Spinal cord (tissue), 10 donors: Measurements from ENCODE around the gene AUTS2. TPM values are rescaled to one million over a fixed set of nuclear protein-coding genes. Genes with fewer than 3 reads are reported as not detected.

Source experiments
- DNase-seq, 6 donors: peaks; one replicate each; pipeline versions ENCODE4 v3.0.0 to v3.0.0-alpha.2; 2013 to 2015; ENCODE audit warnings: low spot score in 6 of 6, low read depth in 4 of 6
- H3K27ac ChIP-seq: one replicate; pipeline ENCODE4 v1.5.1; 2013; ENCODE audit warnings: low read depth, low read length, control low read depth
- H3K27me3 ChIP-seq: one replicate; pipeline ENCODE4 v1.6.1; 2013; ENCODE audit warnings: low read length; ENCODE audit not compliant: control insufficient read depth, insufficient read depth
- H3K36me3 ChIP-seq: one replicate; pipeline ENCODE4 v1.6.1; 2013; ENCODE audit warnings: low read length; ENCODE audit not compliant: control insufficient read depth, insufficient read depth
- H3K4me1 ChIP-seq: one replicate; pipeline ENCODE4 v1.6.1; 2013; ENCODE audit warnings: low read length; ENCODE audit not compliant: control insufficient read depth, insufficient read depth
- H3K4me3 ChIP-seq: one replicate; pipeline ENCODE4 v1.5.1; 2013; ENCODE audit warnings: low read depth, low read length, control low read depth
- H3K9me3 ChIP-seq: one replicate; pipeline ENCODE4 v1.6.1; 2013; ENCODE audit warnings: low read length; ENCODE audit not compliant: control insufficient read depth, insufficient read depth
- WGBS: methylation state at CpG from one replicate; pipeline ENCODE4 v1.1.5; 2013; ENCODE audit warnings: missing lambda C conversion rate; ENCODE audit not compliant: insufficient coverage; 5-methylcytosine and 5-hydroxymethylcytosine counted together
- polyA plus RNA-seq, 2 donors: library from polyadenylated mRNA; unstranded; fragments of 120-200 nt; gene quantifications; one replicate each; pipeline ENCODE4 v1.2.1, GENCODE V29; 2013; ENCODE audit not compliant: insufficient read length in 2 of 2
- total RNA-seq, 2 donors: library from RNA; depleted of rRNA in 1 of 2; stranded (reverse); fragments of 120-200 nt in 1 of 2; fragments of >200 nt in 1 of 2; gene quantifications; one replicate each; pipeline versions ENCODE4 v1.2.3 to v1.2.4, GENCODE V29; 2013 to 2014
- donor health status: healthy.

Gene AUTS2
- total and polyA plus RNA-seq, 4 donors: 56.2 to 214 (median 135) TPM

GRCh38 chr7:70017357-70017756 lies 419.1 kb downstream of the AUTS2 start:
- Histone ChIP-seq H3K36me3 (no peaks in the 10 kb centered on the region), H3K4me3 (no peak overlapping the region), H3K27ac (no peak overlapping the region), H3K27me3 (no peaks in the 10 kb centered on the region), H3K9me3 (no peaks in the 10 kb centered on the region), H3K4me1 (no peaks in the 10 kb centered on the region)
- WGBS: 43% methylated on average over 2 of the region's 3 CpGs
- no peak for DNase-seq

DNA sequence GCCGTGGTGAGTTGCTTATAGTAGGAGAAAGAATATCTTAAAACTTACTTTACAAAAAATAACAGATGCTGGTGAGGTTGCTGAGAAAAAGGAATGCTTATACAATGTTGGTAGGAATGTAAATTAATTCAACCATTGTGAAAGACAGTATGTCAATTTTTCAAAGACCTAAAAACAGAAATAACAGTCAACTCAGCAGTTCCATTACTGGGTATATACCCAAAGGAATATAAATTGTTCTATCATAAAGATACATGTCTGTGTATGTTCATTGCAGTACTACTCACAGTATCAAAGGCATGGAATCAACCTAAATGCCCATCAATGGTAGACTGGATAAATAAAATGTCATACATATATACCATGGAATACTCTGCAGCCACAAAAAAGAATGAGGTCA lies 420.4 kb downstream of the AUTS2 start:
- no CpG with 5 or more reads among the region's 1 CpG for WGBS
- Histone ChIP-seq H3K9me3 (no peaks in the 10 kb centered on the region), H3K4me3 (no peak overlapping the region), H3K4me1 (no peaks in the 10 kb centered on the region), H3K36me3 (no peaks in the 10 kb centered on the region), H3K27ac (no peak overlapping the region), H3K27me3 (no peaks in the 10 kb centered on the region)
- no peak for DNase-seq

DNA sequence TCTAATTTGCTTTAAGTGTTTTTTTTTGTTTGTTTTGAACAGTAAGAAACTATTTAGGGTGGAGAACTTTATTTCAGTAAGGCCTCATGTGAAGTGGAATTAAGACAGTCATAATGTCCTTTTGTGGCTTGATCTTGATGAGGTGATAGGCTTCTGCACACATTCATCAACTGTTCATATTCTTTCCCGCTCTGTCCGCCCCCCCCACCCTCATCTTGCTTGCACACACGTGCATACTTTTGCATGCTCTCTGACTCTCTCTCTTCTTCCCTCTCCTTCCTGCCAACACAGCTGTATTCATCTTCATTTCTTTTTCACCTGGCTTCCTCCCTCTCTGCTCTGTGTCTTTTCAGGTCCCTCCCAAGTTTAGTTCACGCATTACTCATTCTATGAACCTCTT lies 429.6 kb downstream of the AUTS2 start:
- peaks cover 3% of the 10 kb centered on the region for H3K9me3 ChIP-seq
- H3K4me1 ChIP-seq: peaks cover 8% of the 10 kb centered on the region
- H3K4me3 ChIP-seq: no peak overlapping the region
- 77% methylated on average over 4 of the region's 4 CpGs for WGBS
- H3K36me3 ChIP-seq: no peaks in the 10 kb centered on the region
- no peak for DNase-seq
- H3K27ac ChIP-seq: no peak overlapping the region
- no peaks in the 10 kb centered on the region for H3K27me3 ChIP-seq

DNA sequence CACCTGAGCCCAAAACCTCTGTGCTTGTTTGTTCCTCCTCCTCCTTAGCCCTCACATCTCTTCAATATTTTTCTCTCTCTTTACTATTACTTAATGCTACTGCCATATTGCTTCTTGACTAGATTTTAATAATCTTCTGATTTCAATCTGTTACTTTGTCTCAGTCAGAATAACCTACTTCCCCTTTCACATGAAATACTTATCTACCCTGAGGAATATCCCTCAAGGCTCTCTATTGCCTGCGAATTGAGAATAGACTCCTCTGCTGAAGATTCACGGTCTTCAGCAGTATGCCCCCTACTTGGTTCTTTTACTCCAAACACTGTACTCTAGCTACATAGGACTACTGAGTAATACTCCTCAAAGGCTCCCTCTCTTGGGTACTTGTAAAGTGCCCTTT lies 430.3 kb downstream of the AUTS2 start:
- DNase-seq: no peak
- H3K4me3 ChIP-seq: no peak overlapping the region
- peaks cover 3% of the 10 kb centered on the region for H3K9me3 ChIP-seq
- no peak overlapping the region for H3K27ac ChIP-seq
- H3K36me3 ChIP-seq: no peaks in the 10 kb centered on the region
- WGBS: 86% methylated on average over 2 of the region's 2 CpGs
- H3K4me1 ChIP-seq: peaks cover 8% of the 10 kb centered on the region
- H3K27me3 ChIP-seq: no peaks in the 10 kb centered on the region

DNA sequence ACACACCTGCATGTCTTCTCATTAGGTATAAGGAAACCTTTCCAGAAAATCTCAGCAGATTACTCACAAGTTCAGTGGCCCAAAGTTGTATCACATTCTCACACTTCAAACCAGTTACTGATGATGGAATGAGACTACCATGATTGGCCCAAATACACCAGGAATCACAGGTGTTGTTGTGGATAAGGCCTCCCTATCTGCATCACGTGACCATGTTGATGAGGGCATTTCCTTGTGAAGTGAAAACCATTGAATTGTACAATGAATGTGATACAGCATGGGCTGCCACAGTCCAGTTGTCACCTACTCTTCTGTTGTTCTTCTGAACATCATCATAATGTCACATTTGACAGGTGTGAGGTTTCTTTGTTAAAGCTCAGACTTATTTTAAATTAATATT lies 431.7 kb downstream of the AUTS2 start:
- WGBS: no CpG with 5 or more reads among the region's 1 CpG

DNA sequence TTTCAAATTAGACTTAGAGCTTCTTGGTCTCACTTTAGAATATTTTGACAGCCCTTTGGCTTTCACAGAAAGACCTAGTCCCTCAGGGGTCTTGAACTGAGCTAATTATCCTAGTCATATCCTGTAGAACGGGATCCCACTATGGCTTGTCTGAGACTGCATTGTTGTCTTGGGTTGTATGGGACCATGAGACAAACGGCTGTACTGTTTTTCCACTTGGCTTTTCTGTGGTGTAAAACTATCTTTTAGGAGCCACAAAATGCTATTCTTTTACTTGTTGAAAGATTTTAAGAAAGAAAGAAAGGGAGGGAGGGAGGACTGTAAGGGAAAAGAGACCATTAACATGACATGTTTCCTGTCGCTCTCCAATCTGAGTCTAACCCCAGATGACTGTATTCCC lies 432.5 kb downstream of the AUTS2 start:
- Histone ChIP-seq H3K4me3 (no peak overlapping the region), H3K9me3 (peaks cover 3% of the 10 kb centered on the region), H3K27me3 (no peaks in the 10 kb centered on the region), H3K36me3 (no peaks in the 10 kb centered on the region), H3K27ac (no peak overlapping the region), H3K4me1 (peaks cover 5% of the 10 kb centered on the region)
- WGBS: 29% methylated on average over 1 of the region's 3 CpGs
- no peak for DNase-seq

More for the DNA sequence above, 431.7 kb downstream of the AUTS2 start:
- H3K36me3 ChIP-seq: no peaks in the 10 kb centered on the region
- no peak overlapping the region for H3K27ac ChIP-seq
- no peak overlapping the region for H3K4me3 ChIP-seq
- H3K4me1 ChIP-seq: peaks cover 8% of the 10 kb centered on the region
- H3K9me3 ChIP-seq: peaks cover 3% of the 10 kb centered on the region
- no peaks in the 10 kb centered on the region for H3K27me3 ChIP-seq
- no peak for DNase-seq

- Histone ChIP-seq H3K4me1 (peaks cover under 1% of the 10 kb centered on the region), H3K36me3 (no peaks in the 10 kb centered on the region), H3K9me3 (peaks cover 3% of the 10 kb centered on the region), H3K27ac (no peak overlapping the region), H3K27me3 (no peaks in the 10 kb centered on the region), H3K4me3 (no peak overlapping the region)
- WGBS: 33% methylated on average over 4 of the region's 4 CpGs
- peak in 1 of 6 donors; percentile 68 for DNase-seq
Measured at GRCh38 chr7:70031245-70031644, 433.0 kb downstream of the AUTS2 start.

DNA sequence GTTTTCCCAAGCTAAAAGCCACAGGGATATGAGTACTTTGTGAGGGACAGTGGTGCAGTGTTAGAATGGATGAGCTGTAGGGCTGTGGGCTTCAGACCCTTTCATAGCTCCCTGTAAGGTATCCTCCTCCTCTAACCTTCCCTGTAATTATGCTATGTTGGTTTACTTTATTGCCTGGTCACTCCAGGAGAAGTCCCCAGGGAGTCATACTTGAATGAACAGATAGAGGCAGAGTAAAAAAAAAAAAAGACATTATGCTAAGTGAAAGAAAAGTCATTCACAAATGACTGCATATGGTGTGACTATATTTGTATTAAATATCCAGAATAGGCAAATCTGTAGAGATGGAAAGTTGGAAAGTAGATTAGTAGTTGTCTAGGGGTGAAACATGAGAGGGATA lies 434.4 kb downstream of the AUTS2 start:
- Histone ChIP-seq H3K4me3 (no peak overlapping the region), H3K27me3 (no peaks in the 10 kb centered on the region), H3K4me1 (no peaks in the 10 kb centered on the region), H3K36me3 (no peaks in the 10 kb centered on the region), H3K27ac (no peak overlapping the region), H3K9me3 (peaks cover 3% of the 10 kb centered on the region)
- no peak for DNase-seq

DNA sequence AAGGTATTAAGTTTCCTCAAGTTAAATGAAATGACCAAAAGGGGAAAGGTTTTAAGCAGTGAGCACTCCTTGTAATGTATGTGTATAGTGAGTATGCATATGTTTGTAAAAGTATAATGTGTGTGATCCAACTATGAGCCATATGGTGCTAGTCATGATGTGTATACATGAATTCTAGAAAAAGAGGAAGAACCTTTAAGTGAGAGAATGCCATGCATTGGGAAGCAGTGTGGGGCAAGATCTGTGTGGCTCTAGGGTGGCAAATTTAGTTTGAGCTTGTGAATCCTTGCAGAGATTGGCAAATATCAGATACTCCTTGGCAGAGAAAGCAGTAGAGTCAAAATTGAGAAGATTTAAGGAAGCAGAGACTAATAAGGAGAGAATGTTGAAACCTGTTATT lies 435.0 kb downstream of the AUTS2 start:
- Histone ChIP-seq H3K4me3 (no peak overlapping the region), H3K36me3 (no peaks in the 10 kb centered on the region), H3K9me3 (peaks cover 3% of the 10 kb centered on the region), H3K4me1 (no peaks in the 10 kb centered on the region), H3K27me3 (no peaks in the 10 kb centered on the region), H3K27ac (no peak overlapping the region)
- DNase-seq: peak in 1 of 6 donors; percentile 59

GRCh38 chr7:70034999-70035398 lies 436.7 kb downstream of the AUTS2 start:
- H3K27ac ChIP-seq: no peak overlapping the region
- H3K9me3 ChIP-seq: peaks cover 3% of the 10 kb centered on the region
- DNase-seq: peak in 1 of 6 donors; percentile 40
- no peaks in the 10 kb centered on the region for H3K4me1 ChIP-seq
- no peak overlapping the region for H3K4me3 ChIP-seq
- H3K36me3 ChIP-seq: no peaks in the 10 kb centered on the region
- H3K27me3 ChIP-seq: no peaks in the 10 kb centered on the region
